Loucy (cell line): ENCODE data around the gene CTIF.

ENCODE experiments used
- CTCF ChIP-seq: fragments of 200-600 bp; sonication (generic); conservative IDR thresholded peaks from 2 replicates; pipeline ENCODE4 v1.5.1; 2014; ENCODE audit warnings: mild to moderate bottlenecking, antibody characterized with exemption, low read length
- EZH2phosphoT487 ChIP-seq: fragments of 200-600 bp; IDR thresholded peaks from 2 replicates; pipeline ENCODE4 v1.6.1; 2018; ENCODE audit warnings: antibody characterized with exemption, mild to moderate bottlenecking, moderate library complexity, borderline replicate concordance

- no peak for TF ChIP-seq CTCF
- no peak for TF ChIP-seq EZH2phosphoT487
Measured at GRCh38 chr18:48592540-48593171, 53.8 kb downstream of the CTIF start.
